Keratinocyte (primary cell): ENCODE data around the gene TPCN2. TPM values are rescaled to one million over a fixed set of nuclear protein-coding genes. Genes with fewer than 3 reads are reported as not detected.
A peak's percentile ranks its signal among the peaks of the same experiment; 100 is the strongest.

Experiments
- DNase-seq: peaks from one replicate; pipeline ENCODE4 v3.0.0-alpha.2; 2011; ENCODE audit warnings: low read depth, missing footprints, low spot score
- FAIRE-seq: peaks from 2 replicates; lab custom pipeline; 2011; peaks lifted over from hg19 to GRCh38; lab: Jason Lieb, UNC
- H2AFZ ChIP-seq: 2 replicates; pipeline ENCODE4 v1.6.0; 2012; ENCODE audit warnings: low read length, control low read depth, inconsistent platforms; ENCODE audit not compliant: control insufficient read depth
- H3K27ac ChIP-seq: 2 replicates; pipeline ENCODE4 v1.5.1; 2011; ENCODE audit warnings: low read length; ENCODE audit not compliant: control insufficient read depth, insufficient read depth
- H3K27me3 ChIP-seq: 3 replicates; pipeline ENCODE4 v1.6.0; 2011; ENCODE audit warnings: low read length; ENCODE audit not compliant: control insufficient read depth, insufficient read depth; ENCODE audit errors: extremely low read depth
- H3K36me3 ChIP-seq, 2 experiments: 2 replicates in 1 of 2; 3 replicates in 1 of 2; pipeline ENCODE4 v1.5.1; 2011; ENCODE audit warnings: low read length in 2 of 2, mild to moderate bottlenecking in 1 of 2; ENCODE audit not compliant: control insufficient read depth in 2 of 2, insufficient read depth in 2 of 2; ENCODE audit errors: extremely low read depth in 1 of 2
- H3K4me1 ChIP-seq: 3 replicates; pipeline ENCODE4 v1.5.1; 2011; ENCODE audit warnings: low read length; ENCODE audit not compliant: control insufficient read depth, insufficient read depth; ENCODE audit errors: extremely low read depth
- H3K4me2 ChIP-seq: 3 replicates; pipeline ENCODE4 v1.6.0; 2011; ENCODE audit warnings: low read depth, low read length; ENCODE audit not compliant: control insufficient read depth, insufficient read depth; ENCODE audit errors: extremely low read depth
- H3K4me3 ChIP-seq, 3 experiments: fragments of 200-600 bp in 1 of 3; sonication (generic) in 1 of 3; 2 replicates in 2 of 3; 3 replicates in 1 of 3; pipeline ENCODE4 v1.5.1; 2011 to 2016; ENCODE audit warnings: low read length in 3 of 3, mild to moderate bottlenecking in 3 of 3, control low read depth in 2 of 3, inconsistent platforms in 1 of 3, low read depth in 1 of 3, mixed read lengths in 1 of 3, mixed run types in 1 of 3, moderate library complexity in 1 of 3; ENCODE audit not compliant: control insufficient read depth in 2 of 3, insufficient read depth in 2 of 3; ENCODE audit errors: extremely low read depth in 1 of 3
- H3K79me2 ChIP-seq: 2 replicates; pipeline ENCODE4 v1.6.0; 2012; ENCODE audit warnings: low read length; ENCODE audit not compliant: control insufficient read depth, insufficient read depth
- H3K9ac ChIP-seq: 3 replicates; pipeline ENCODE4 v1.6.0; 2011; ENCODE audit warnings: low read length; ENCODE audit not compliant: control insufficient read depth, insufficient read depth; ENCODE audit errors: extremely low read depth
- H3K9me1 ChIP-seq: 3 replicates; pipeline ENCODE4 v1.6.0; 2011; ENCODE audit warnings: low read length; ENCODE audit not compliant: control insufficient read depth, insufficient read depth; ENCODE audit errors: extremely low read depth
- H3K9me3 ChIP-seq: 2 replicates; pipeline ENCODE4 v1.5.1; 2012; ENCODE audit warnings: low read depth, low read length; ENCODE audit not compliant: control insufficient read depth
- H4K20me1 ChIP-seq: 3 replicates; pipeline ENCODE4 v1.6.0; 2011; ENCODE audit warnings: low read length; ENCODE audit not compliant: control insufficient read depth, insufficient read depth; ENCODE audit errors: extremely low read depth
- EZH2 ChIP-seq: IDR thresholded peaks from one replicate; pipeline ENCODE4 v1.6.1; 2012; ENCODE audit warnings: inconsistent platforms, mild to moderate bottlenecking, low read length, moderate library complexity
- dilution Hi-C: fragments of 300-500 bp; cut with MboI; formaldehyde crosslinking; loops from one replicate; pipeline ENCODE4 v1.7.0; 2020; ENCODE audit warnings: low sequenced_read_pairs; ENCODE audit not compliant: extremely low pct_ligation_motif_present
- polyA plus RNA-seq, 5 experiments: library from polyadenylated mRNA; depleted of rRNA in 3 of 5; stranded (reverse) in 3 of 5; stranded (forward) in 1 of 5; unstranded in 1 of 5; fragments of >200 nt; gene quantifications; 1 replicate in 1 of 5; 2 replicates in 3 of 5; 3 replicates in 1 of 5; pipeline versions ENCODE4 v1.2.1 to v1.2.3, GENCODE V29; 2011 to 2012; ENCODE audit warnings: missing spikeins in 2 of 5, low read depth in 1 of 5, low replicate concordance in 1 of 5
- TF ChIP-seq, protein P1 (sequence below), 3 experiments: IDR thresholded peaks in 1 of 3; conservative IDR thresholded peaks in 1 of 3; optimal IDR thresholded peaks in 1 of 3; 2 replicates in 2 of 3; 3 replicates in 1 of 3; pipeline versions ENCODE3 to v1.5.1; 2011; ENCODE audit warnings: low read length in 3 of 3, mild to moderate bottlenecking in 3 of 3, moderate library complexity in 2 of 3, control low read depth in 1 of 3, inconsistent platforms in 1 of 3; ENCODE audit not compliant: insufficient read depth in 2 of 3; ENCODE audit errors: extremely low read depth in 1 of 3

TPCN2 gene
- polyA plus RNA-seq, 1 donor (not counting 4 experiments of a cell fraction or from before 2014, with no cell fraction given): 7.7 TPM

GRCh38 chr11:69120096-69120875, 71.6 kb downstream of the TPCN2 start:
- no peak for FAIRE-seq
- dilution Hi-C loops: loop anchor here (25.0 kb wide), 1 partner anchor 117 kb away; no protein-coding TSS in a partner anchor

DNA sequence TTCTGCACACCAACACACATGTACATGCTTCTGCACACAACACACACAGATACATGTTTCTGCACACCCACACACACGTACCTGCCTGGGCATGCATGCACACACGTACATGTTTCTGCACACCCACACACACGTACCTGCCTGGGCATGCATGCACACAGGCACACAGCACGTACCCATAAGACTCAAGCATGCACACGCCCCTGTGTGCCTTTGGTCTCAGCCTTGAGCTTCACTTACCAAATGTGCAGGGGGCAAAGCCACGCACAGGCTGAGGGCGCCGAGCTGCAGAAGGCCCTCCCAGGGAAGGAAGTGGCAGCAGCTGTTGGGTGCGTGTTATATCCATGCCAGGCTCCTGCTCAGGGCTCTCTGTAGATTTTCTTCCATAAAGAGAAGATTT, 72.3 kb downstream of the TPCN2 start:
- peaks cover 4% of the 10 kb centered on the region for H3K9me3 ChIP-seq
- H3K9me1 ChIP-seq: no peaks in the 10 kb centered on the region
- DNase-seq (peak; percentile 73), FAIRE-seq (peak; percentile 71)
- H4K20me1 ChIP-seq: no peaks in the 10 kb centered on the region
- no peaks in the 10 kb centered on the region for H3K36me3 ChIP-seq
- H3K79me2 ChIP-seq: no peaks in the 10 kb centered on the region
- H3K9ac ChIP-seq: no peak overlapping the region
- dilution Hi-C loops: loop anchor here (25.0 kb wide), 1 partner anchor 116 kb away; no protein-coding TSS in a partner anchor
- H3K4me3 ChIP-seq: no peak overlapping the region
- TF ChIP-seq EZH2: no peak
- TF ChIP-seq, protein P1, sequence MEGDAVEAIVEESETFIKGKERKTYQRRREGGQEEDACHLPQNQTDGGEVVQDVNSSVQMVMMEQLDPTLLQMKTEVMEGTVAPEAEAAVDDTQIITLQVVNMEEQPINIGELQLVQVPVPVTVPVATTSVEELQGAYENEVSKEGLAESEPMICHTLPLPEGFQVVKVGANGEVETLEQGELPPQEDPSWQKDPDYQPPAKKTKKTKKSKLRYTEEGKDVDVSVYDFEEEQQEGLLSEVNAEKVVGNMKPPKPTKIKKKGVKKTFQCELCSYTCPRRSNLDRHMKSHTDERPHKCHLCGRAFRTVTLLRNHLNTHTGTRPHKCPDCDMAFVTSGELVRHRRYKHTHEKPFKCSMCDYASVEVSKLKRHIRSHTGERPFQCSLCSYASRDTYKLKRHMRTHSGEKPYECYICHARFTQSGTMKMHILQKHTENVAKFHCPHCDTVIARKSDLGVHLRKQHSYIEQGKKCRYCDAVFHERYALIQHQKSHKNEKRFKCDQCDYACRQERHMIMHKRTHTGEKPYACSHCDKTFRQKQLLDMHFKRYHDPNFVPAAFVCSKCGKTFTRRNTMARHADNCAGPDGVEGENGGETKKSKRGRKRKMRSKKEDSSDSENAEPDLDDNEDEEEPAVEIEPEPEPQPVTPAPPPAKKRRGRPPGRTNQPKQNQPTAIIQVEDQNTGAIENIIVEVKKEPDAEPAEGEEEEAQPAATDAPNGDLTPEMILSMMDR (optimal IDR thresholded peaks at IDR 0.05 in 1 of 3, IDR thresholded peaks at IDR 0.05 in 1 of 3, conservative IDR thresholded peaks at IDR 0.05 in 1 of 3; ENCODE audit: extremely low read depth in 1 of 3, insufficient read depth in 2 of 3, low read length in 3 of 3): no peak
- H3K27ac ChIP-seq: no peak overlapping the region
- H3K4me2 ChIP-seq: no peak overlapping the region
- H3K27me3 ChIP-seq: peaks cover 9% of the 10 kb centered on the region
- H3K4me1 ChIP-seq: peaks cover 31% of the 10 kb centered on the region
- H2AFZ ChIP-seq: no peak overlapping the region

More at GRCh38 chr11:69120096-69120875, 71.6 kb downstream of the TPCN2 start:
- Histone ChIP-seq H2AFZ (no peak overlapping the region), H3K36me3 (no peaks in the 10 kb centered on the region), H3K27me3 (peaks cover 17% of the 10 kb centered on the region), H3K4me2 (no peak overlapping the region), H4K20me1 (no peaks in the 10 kb centered on the region), H3K4me3 (no peak overlapping the region), H3K27ac (no peak overlapping the region), H3K4me1 (peaks cover 31% of the 10 kb centered on the region), H3K79me2 (no peaks in the 10 kb centered on the region), H3K9me3 (peaks cover 4% of the 10 kb centered on the region), H3K9me1 (no peaks in the 10 kb centered on the region), H3K9ac (no peak overlapping the region)
- TF ChIP-seq, protein P1 (optimal IDR thresholded peaks at IDR 0.05 in 1 of 3, IDR thresholded peaks at IDR 0.05 in 1 of 3, conservative IDR thresholded peaks at IDR 0.05 in 1 of 3; ENCODE audit: extremely low read depth in 1 of 3, insufficient read depth in 2 of 3, low read length in 3 of 3): no peak
- TF ChIP-seq EZH2: no peak
- no peak for DNase-seq
